ENCODE results near the gene MAP4K4. TPM values are rescaled to one million over a fixed set of nuclear protein-coding genes. Genes with fewer than 3 reads are reported as not detected.

Gene MAP4K4
- total RNA-seq, 1 donor from 2014 or later = 166 TPM

- no peak for DNase-seq (ENCODE audit: extremely low spot score, unreplicated experiment)
- no peak overlapping the region for H3K4me3 Mint-ChIP-seq
- no peaks in the 10 kb centered on the region for H3K36me3 Mint-ChIP-seq
- peaks cover 2% of the 10 kb centered on the region for H3K27me3 Mint-ChIP-seq
- no peak for TF ChIP-seq CTCF (conservative IDR thresholded peaks at IDR 0.05)
- H3K4me1 Mint-ChIP-seq (ENCODE audit: unreplicated experiment) = peaks cover 7% of the 10 kb centered on the region
- no peak overlapping the region for H3K27ac Mint-ChIP-seq
- peaks cover 9% of the 10 kb centered on the region for H3K9me3 Mint-ChIP-seq
These were observed 4.7 kb upstream of the MAP4K4 start for GRCh38 chr2:101692766-101693165.

GRCh38 chr2:101693991-101694588 is 3.4 kb upstream of the MAP4K4 start:
- Mint-ChIP-seq H3K9me3 (peaks cover 9% of the 10 kb centered on the region), H3K27me3 (peaks cover 2% of the 10 kb centered on the region), H3K4me1 (ENCODE audit: unreplicated experiment) (peaks cover 7% of the 10 kb centered on the region), H3K27ac (no peak overlapping the region), H3K4me3 (no peak overlapping the region), H3K36me3 (no peaks in the 10 kb centered on the region)
- TF ChIP-seq CTCF (conservative IDR thresholded peaks at IDR 0.05) = no peak
- no peak for DNase-seq (ENCODE audit: extremely low spot score, unreplicated experiment)

GRCh38 chr2:101696272-101697123 is 1.0 kb upstream of the MAP4K4 start:
- Mint-ChIP-seq H3K36me3 (peaks cover 6% of the 10 kb centered on the region), H3K4me1 (ENCODE audit: unreplicated experiment) (peaks cover 17% of the 10 kb centered on the region), H3K27ac (peak overlapping the region; percentile 95), H3K9me3 (peaks cover 9% of the 10 kb centered on the region), H3K27me3 (no peaks in the 10 kb centered on the region), H3K4me3 (peak overlapping the region; percentile 98)
- TF ChIP-seq CTCF (conservative IDR thresholded peaks at IDR 0.05) = no peak
- no peak for DNase-seq (ENCODE audit: extremely low spot score, unreplicated experiment)

GRCh38 chr2:101698014-101698843 is 722 bp downstream of the MAP4K4 start:
- Mint-ChIP-seq H3K27ac (no peak overlapping the region), H3K4me1 (ENCODE audit: unreplicated experiment) (peaks cover 27% of the 10 kb centered on the region), H3K4me3 (peak overlapping the region; percentile 69), H3K27me3 (no peaks in the 10 kb centered on the region), H3K9me3 (peaks cover 9% of the 10 kb centered on the region), H3K36me3 (peaks cover 18% of the 10 kb centered on the region)
- no peak for TF ChIP-seq CTCF (conservative IDR thresholded peaks at IDR 0.05)
- DNase-seq (ENCODE audit: extremely low spot score, unreplicated experiment) = peak; percentile 70

- TF ChIP-seq CTCF (conservative IDR thresholded peaks at IDR 0.05) = no peak
- Mint-ChIP-seq H3K4me3 (no peak overlapping the region), H3K36me3 (peaks cover 20% of the 10 kb centered on the region), H3K27me3 (no peaks in the 10 kb centered on the region), H3K27ac (no peak overlapping the region), H3K9me3 (peaks cover 9% of the 10 kb centered on the region), H3K4me1 (ENCODE audit: unreplicated experiment) (peaks cover 30% of the 10 kb centered on the region)
- DNase-seq (ENCODE audit: extremely low spot score, unreplicated experiment) = no peak
These were observed 1.6 kb downstream of the MAP4K4 start for GRCh38 chr2:101698844-101699754.

All from type B pancreatic cell (in vitro differentiated cells).